Endothelial cell of hepatic sinusoid (primary cell): ENCODE data around the gene PEF1.

ENCODE experiments used
- in situ Hi-C: cut with HindIII; loops from 2 replicates; pipeline ENCODE4 v1.10.0; 2017; ENCODE audit warnings: low sequenced_read_pairs

The PEF1 gene

DNA sequence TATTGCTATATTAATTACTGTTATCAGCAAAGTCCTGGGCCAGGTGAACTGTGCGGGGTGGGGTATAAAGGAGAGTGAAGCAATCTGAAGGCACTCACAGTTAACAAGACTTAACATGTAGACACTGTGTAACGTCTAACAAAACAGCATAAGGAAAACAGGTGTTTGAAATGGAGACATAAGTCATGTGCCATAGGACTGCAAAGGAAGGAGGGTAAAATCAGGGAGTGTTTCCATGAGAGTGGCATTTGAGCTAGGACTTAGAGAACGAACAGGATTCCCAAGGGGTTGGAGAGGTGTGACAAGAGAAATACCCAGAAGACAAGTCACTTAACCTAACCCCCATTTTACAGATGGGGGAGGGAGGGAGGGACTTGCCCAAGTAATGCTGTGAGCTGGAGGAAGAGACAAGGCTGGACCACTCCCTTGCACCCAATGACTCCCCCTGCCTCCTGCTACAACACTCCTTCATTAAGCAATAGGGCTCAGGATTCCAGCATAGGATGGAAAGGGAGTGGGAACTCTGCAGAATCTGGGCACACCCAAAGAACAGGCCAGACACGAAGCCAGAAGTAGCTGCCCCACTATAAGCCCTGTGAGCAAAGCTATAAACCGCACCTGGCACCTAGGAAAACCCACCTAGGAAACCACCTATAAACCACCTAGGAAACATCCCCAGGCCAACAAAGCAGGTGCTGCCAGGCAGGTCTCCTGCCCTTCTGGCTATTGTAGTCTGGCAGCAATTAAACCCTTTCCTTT, 6.6 kb downstream of the PEF1 start:
- in situ Hi-C loops: no loop called here

DNA sequence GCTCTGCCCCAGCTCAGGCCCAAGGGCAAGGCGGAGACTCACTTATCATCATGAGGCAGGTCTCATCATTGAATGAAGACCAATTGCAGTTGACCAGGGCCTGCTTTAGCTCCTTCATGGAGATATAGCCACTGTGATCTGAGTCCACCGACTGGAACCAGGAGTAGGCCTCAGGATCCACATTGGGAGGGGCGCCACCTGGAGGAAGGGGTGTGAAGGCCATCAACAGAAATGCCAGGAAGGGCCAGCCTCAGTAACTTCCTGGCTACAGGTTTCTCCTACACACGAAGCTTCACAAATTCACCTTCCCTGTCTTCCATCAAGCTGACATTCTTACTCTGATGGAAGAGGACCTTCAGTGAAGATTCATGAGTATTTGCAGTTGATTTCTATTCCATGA, 11.6 kb downstream of the PEF1 start:
- in situ Hi-C loops: loop anchor here (5.0 kb wide), 1 partner anchor 61 kb away; no protein-coding TSS in a partner anchor

DNA sequence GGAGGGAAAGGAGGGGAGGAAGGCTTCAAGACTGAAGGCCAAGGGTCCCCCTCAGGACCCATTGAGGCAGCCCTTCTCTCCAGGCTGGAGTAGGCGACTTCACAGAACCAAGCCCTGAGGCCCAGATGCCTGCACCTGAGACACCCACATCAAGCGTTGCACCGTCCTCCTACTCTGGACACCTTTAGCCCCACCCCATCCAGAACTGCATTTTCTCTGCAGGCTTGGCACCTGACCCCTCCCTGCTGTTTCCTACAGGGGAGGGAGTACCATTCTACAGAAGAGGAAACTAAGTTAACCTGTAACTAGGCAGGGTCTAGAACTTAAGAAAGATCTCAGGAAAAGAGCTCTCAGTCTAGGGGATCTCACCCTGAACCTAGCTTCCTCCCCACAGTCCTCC, 12.0 kb downstream of the PEF1 start:
- in situ Hi-C loops: loop anchor here (5.0 kb wide), 1 partner anchor 60 kb away; no protein-coding TSS in a partner anchor

DNA sequence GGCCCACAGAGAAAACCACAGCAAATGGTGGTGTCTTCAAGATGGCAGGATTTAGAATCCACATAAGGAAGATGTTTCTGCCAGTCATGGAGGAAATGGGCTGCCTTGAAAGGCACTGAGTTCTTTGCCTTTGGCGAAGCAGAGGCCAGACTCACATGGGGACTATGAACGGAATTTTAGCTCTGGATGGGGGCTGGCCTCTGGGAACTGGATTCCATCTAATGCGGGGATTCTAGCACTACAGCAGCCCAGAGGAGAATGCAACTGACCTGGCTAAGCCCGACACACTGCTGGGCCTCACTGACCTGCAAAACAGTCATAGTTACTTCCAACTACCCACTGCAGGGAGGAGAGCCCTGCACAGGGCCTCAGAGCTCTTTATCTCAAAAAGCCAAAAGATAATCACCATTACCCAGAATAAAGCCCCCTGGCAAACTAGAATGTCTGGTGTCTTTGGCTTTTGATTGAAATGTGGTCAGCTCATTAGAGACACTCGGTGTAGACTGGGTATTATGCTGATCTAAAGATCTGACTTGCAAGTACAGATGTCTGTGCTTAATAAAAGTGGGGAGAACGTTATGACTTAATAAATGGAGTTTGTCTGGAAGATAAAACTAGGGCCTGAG, 15.6 kb downstream of the PEF1 start:
- in situ Hi-C loops: no loop called here

DNA sequence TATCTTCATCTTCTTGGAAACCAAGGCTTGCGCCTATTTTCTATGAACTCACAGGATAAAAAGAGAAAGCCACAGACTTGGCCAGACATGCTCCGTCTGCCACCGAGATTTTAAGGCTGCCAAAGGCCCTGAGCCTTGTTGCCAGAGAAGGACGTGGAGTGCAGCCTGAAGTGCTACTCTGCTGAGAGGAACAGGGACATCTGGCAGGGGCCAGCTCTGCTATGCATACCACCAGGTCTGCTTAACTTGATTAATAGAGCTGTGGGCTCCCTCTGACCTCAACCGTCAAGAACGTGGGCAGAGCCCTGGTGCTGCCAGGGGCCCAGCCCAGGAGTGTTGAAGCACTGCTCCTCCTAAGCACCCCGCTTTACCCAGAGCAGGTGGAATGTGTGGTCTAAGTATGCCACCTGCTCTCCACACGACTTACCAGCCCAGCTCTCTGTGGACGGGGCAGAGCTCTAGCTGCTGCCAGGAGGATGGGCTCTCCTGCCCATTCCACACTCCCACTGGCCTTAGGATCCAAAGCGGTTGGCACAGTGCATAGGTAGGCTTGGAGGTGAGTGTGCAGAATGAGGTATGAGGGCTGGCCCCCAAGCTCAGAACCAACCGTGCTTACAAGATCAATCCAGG, 16.6 kb downstream of the PEF1 start:
- in situ Hi-C loops: no loop called here

DNA sequence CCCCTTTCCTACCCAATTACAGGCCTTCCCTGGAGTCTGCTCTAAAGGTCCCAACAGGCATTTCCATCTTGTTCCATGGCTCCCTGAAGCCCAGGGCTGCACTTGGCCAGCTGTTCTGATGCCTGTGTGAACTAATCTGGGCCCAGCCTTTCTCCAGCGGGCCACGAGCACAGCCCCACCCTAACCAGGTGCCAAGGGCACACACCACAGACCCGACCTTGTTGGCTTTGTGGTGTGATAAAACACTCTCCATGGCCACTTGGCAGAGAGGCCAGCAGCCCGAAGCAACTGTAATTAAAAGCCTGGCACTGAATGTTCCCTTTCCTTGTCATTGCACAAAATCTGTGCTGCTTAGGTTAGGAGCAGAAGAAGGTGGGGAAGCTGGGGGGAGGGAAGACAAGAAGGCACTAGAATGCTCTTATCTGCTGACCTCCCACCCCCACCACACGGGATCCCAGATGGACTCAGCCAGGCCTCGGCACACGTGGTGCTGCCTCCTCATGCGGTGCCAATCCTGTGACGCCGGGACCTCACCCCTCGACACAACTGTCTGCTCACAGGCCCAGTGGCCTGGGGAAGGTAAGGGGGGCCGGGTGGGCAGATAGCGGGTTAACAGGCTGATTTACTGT, 17.3 kb downstream of the PEF1 start:
- in situ Hi-C loops: no loop called here

DNA sequence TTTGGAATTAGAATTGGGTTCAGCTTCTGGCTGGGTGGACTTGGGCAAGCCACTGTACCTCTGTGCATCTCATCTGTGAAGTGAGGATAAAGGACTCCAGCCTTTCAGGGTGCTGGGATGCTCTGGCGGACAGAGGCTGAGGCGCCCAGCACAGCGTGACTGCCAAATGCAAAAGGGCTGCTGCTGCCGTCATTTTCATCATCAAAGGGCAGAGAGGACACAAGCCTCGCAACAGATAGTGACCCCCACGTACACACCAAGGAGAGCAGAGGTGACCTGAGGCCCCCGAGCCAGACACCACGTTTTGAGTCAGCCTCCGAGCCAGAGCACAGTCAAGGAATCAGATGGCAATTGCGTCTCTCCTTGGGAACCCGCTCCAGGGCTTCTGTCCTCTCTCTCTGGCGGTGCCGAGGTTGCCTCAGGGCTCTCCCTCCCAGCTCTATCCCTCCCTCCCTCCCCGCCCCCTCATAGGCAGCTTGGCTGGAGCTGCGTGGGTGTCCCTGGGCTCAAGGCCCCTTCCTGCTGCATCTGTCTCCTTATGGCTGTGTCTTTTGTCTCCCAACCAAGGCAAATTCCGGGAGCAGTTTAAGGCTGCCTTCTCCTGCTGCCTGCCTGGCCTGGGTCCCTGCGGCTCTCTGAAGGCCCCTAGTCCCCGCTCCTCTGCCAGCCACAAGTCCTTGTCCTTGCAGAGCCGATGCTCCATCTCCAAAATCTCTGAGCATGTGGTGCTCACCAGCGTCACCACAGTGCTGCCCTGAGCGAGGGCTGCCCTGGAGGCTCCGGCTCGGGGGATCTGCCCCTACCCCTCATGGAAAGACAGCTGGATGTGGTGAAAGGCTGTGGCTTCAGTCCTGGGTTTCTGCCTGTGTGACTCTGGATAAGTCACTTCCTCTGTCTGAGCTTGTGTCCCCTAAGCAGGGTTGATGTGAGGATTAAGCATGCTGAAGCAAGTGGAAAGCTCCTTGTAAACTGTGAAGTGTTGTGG, 18.2 kb downstream of the PEF1 start:
- in situ Hi-C loops: no loop called here

DNA sequence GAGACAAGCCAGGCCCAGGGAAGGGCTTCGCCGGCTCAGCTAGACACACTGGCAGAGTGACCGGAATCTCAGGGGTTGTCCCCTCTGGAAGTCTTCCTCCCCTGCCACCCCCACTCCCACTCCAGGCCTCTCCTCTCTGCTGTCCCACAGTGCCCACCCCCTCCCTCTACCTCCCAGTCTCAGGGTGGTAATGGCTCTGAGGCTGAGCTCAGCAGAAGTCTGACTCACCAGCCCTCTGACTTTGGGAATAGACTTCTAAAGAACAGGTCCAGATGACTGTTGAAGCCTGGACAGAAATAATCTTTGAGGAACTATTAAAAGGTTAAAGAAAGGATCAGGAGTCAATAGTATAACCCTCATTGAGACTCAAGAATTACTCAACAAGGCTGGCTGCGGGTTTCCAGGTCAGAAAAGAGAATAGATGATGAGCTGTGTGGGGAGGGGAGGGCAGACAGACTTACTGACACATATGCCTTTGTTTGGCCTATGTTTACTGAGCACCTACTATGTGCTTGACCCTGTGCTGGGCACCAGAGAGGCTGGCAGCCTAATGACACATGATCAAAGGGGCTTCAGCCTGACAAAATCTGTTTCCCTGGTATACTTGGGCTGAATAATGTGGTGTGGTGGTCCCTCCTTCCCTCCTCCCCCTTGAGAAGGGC, 19.0 kb downstream of the PEF1 start:
- in situ Hi-C loops: no loop called here

DNA sequence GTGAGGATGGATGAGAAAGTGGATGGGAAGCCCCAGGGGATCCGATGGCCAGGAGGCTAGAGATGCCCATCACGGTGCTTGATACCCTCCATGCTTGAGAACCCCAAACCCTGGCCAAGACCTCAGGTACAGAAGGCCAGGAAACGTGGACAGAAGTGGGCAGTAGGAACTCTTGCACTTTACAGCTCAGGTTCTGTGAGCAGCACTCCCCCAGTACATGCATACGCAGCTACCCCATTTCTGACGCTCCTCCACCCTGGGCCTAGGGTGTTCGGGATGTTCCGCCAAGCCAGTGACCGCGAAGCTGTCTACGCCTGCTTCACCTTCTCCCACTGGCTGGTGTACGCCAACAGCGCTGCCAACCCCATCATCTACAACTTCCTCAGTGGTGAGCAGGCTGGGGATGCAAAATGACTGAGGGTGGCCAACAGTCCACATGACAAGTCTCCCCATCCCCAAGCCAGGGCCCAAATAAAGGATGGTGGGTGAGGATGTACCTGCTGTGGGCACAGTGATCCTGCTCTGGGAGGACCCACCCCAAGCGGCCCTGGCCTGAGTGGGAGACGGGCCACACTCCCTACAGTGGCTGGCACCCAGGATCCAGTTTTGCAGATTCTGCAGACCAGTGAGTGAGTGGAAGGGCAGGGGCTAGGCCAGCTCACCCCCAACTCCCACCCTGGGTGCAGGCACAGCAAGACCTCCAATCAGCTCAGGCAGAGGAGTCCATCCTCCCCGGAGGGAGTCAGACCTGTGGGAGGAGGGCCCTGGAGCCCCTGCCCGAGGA, 19.8 kb downstream of the PEF1 start:
- in situ Hi-C loops: no loop called here

DNA sequence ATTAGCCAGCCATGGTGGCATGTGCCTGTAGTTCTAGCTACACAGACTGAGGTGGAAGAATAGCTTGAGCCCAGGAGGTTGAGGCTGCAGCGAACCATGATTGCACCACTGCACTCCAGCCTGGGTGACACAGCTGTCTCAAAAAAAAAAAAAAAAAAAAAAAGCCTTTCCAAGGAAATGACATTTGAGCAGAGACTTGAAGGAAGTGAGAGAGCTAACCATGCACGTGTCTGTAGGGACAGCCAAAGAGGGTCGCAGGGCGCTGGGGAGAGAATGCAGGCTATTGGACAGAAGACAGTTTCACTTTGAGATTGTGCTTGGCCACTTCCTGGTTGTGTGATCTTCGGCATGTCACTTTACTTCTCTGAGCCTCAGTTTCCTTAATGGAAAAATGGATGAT, 20.4 kb downstream of the PEF1 start:
- in situ Hi-C loops: no loop called here

DNA sequence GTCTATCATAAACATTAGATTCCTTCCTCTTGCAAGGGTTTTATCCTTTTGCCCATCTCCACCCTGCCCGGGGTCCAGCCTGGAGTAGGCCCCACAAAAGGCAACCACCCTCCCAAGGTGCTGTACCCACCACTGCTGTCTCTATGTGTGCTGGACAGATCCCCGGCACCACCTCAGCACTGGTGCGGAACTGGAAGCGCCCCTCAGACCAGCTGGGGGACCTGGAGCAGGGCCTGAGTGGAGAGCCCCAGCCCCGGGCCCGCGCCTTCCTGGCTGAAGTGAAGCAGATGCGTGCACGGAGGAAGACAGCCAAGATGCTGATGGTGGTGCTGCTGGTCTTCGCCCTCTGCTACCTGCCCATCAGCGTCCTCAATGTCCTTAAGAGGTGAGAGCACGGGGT, 21.3 kb downstream of the PEF1 start:
- in situ Hi-C loops: no loop called here

DNA sequence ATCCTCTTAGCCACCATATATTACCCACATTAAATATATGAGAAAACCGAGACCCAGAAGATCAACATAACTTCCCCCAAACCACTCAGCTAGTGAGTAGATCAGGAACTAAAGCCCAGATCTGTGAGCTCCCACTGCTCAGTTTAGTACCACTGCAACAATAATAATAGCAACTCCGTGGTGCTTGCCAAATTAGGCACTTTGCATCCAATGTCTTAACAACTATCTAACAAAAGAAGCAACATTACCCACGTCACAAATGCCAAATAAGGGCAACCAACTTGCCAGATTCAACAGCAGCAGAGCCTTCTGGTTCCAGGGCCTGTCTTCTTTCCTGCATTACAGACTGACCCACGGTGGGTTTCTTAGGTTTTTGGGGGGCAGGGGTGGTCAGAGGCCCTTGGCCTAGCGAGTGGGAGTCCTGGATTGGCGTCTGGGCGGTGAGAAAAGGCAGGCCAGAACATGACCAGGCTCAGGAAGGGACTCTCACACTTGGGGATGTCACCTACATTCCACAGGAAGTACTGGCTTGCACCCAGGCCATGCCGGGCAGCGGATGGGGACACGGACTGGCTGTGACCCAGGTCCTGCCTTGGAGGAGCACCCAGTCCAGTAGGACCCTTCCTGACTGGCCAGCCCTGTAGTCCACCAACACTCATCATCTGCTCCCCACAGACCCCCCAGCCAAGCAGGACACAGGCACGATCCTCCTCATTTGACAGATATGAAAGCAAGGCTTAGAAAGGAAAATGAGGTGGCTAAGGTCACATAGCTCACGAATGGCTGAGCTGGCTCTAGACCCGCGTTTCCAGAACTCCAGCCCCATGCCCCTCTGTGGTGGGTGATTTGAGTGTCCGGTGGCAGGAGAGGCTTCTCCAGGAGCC, 22.6 kb downstream of the PEF1 start:
- in situ Hi-C loops: no loop called here

DNA sequence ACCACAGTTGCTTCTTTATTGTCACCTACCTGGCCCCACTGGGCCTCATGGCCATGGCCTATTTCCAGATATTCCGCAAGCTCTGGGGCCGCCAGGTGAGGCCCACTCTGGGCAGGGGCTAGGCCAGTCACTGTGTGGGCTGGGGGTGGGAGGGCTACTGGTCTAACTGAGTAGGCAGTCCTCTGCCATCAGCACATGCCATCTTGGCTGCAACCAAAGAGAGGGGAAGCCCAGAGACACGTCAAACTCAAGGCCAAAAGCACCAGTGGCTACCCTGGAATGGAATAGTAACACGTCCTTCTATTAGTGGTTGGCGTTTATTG, 23.2 kb downstream of the PEF1 start:
- in situ Hi-C loops: no loop called here

DNA sequence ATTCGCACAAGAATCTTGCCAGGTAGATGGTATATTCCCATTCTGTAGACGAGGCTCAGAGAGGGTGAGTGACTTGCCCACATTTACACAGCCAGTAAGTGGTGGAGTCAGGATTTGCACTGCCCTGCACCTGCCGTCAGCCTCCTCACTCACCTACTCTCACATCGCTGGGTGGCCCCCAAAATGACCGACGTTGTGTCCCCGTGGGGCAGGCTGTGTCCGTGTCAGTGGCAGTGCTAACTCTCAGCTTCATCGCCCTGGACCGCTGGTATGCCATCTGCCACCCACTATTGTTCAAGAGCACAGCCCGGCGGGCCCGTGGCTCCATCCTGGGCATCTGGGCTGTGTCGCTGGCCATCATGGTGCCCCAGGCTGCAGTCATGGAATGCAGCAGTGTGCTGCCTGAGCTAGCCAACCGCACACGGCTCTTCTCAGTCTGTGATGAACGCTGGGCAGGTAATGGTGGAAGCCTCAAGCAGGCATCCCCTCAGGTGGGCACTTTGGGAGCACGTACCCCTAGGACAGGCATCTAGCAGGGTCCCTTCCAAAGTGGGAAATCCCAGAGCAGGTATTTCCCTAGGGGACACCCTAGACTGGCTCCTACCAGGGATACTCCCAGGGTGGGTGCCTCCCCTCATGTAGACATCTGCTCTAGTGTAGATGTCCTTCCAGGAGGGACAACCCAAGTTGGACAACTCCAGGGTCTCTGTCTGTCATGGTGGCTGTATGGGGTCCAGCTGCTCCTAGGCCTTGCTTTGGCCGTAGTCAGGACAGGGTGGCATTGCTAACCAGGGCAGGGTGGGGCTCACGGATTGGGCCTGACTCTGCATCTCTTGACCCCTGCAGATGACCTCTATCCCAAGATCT, 23.8 kb downstream of the PEF1 start:
- in situ Hi-C loops: no loop called here

DNA sequence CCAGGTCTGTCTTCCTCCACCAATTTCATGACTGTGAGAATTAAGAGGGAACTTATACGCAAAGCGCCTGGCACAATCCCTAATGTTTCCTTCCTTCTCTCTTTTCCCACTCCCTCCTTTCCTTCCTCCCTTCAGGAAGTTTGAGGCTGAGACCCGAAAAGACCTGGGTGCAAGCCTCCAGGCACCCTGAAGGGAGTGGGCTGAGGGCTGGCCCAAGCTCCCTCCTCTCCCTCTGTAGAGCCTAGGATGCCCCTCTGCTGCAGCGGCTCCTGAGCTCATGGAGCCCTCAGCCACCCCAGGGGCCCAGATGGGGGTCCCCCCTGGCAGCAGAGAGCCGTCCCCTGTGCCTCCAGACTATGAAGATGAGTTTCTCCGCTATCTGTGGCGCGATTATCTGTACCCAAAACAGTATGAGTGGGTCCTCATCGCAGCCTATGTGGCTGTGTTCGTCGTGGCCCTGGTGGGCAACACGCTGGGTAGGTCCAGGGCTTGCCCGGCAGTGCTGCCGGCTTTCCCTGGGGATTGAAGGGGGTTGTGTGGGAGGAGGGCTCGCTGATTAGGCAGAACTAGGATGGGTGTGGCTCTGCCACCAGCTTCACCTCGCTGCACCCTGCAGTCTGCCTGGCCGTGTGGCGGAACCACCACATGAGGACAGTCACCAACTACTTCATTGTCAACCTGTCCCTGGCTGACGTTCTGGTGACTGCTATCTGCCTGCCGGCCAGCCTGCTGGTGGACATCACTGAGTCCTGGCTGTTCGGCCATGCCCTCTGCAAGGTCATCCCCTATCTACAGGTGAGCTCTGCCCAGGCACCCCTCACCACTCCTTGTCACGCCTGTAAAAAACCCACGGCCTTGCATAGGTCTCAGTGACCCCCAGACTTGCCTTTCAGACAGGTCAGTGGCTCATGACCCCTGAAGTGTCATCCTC, 25.5 kb downstream of the PEF1 start:
- in situ Hi-C loops: no loop called here
